Measurements from ENCODE around the gene ARMCX6.
"Not testable (repeated sequence)": the region's sequence is repeated elsewhere in the genome, so short reads cannot be mapped to it uniquely, and the experiment has no call there.

GRCh38 chrX:101599592-101599991, 18.2 kb downstream of the ARMCX6 start:
- not testable (repeated sequence) for TF ChIP-seq ZNF274 (IDR thresholded peaks at IDR 0.05; ENCODE audit: low read depth, low read length); SUZ12 (IDR thresholded peaks at IDR 0.05; ENCODE audit: extremely low read depth, insufficient read depth, insufficient read length); YY1 (IDR thresholded peaks at IDR 0.05; ENCODE audit: insufficient read depth, insufficient read length)

Data from NT2/D1 (cell line).